SK-MEL-5 (cell line): ENCODE data around the gene NEB. TPM values are rescaled to one million over a fixed set of nuclear protein-coding genes. Genes with fewer than 3 reads are reported as not detected.
"Not testable (repeated sequence)": the region's sequence is repeated elsewhere in the genome, so short reads cannot be mapped to it uniquely, and the experiment has no call there.

ENCODE experiments used
- DNase-seq: peaks from one replicate; pipeline ENCODE4 v3.0.0-alpha.2; 2016; ENCODE audit warnings: low read depth, low spot score
- in situ Hi-C: cut with HindIII; loops from 2 replicates; pipeline ENCODE4 v1.10.0; 2016; ENCODE audit warnings: low sequenced_read_pairs, high pct_unique_total_duplicates, low pct_unique_long_range_greater_than_20kb
- total RNA-seq: library from RNA; depleted of rRNA; stranded (reverse); fragments of >200 nt; shearing (Covaris generic); gene quantifications from 2 replicates; pipeline ENCODE4 v1.2.3, GENCODE V29; 2014

Gene NEB
- total RNA-seq, 1 experiment from 2014 or later, result 1.4 TPM

DNA sequence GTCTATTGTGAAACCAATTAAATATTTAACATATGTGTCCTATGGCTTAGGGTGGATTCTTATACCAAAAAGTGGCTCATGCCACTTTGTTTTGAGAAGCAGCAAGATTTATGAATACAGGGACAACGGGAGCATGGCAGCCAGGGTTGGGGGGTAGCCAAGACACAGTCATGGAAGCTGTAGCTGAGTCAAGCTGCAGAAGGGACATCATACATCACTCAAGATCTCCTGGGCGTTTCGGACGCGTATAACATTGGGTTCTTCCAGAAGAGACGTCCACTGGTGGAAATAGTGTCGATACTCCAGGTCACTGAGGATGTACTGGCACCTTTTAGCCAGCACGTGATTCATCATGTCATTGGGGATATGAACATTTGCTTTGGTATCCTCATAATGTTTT lies 171.9 kb downstream of the NEB start:
- in situ Hi-C loops, result no loop called here
- no peak for DNase-seq

DNA sequence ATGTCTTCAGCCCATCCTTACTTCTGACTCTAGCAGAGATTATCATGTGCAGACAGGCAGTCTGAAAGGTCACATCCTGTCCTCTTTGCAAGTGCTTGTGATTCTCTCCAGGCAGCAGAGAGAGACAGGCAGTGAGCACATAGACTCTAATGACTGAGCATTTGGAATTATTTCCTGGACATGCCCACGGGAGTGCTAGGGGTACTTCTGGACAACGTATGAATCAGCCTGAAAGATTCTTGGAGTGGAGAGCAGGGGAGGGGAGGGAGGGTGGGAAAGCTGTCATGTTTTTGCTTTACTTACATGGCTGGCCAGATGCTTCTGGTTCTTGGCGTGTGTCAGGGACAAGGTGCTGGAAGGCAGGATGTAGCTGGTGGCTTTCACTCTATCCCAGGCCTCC lies 174.0 kb downstream of the NEB start:
- peak; percentile 1 for DNase-seq
- in situ Hi-C loops, result no loop called here

GRCh38 chr2:151559431-151559830 lies 174.8 kb downstream of the NEB start:
- DNase-seq, in situ Hi-C loops: not testable (repeated sequence)

DNA sequence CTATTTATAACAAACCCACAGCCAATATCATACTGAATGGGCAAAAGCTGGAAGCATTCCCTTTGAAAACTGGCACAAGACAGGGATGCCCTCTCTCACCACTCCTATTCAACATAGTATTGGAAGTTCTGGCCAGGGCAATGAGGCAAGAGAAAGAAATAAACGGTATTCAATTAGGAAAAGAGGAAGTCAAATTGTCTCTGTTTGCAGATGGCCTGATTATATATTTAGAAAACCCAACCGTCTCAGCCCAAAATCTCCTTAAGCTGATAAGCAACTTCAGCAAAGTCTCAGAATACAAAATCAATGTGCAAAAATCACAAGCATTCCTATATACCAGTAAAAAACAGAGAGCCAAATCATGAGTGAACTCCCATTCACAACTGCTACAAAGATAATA lies 176.4 kb downstream of the NEB start:
- in situ Hi-C loops, DNase-seq: not testable (repeated sequence)

DNA sequence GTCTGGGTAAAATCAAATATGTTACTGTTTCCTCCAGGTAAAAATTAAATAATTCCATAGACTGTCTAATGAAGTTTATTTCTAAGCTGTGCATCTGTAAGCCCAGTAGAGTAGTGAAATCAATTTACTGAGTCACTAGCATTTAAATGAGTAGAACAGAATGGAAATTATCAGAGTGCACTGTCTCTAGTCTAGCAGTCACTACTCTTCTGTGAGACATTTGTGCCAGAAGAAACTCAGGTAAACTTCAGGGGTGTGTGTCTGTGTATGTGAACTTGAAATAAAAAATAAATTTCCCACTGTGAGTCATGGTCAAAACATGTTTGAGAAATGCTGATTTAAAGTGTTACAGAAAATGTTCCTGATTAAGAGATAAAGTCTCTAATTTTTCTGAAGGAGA lies 178.2 kb downstream of the NEB start:
- in situ Hi-C loops, result no loop called here
- no peak for DNase-seq

GRCh38 chr2:151552287-151552686 lies 182.0 kb downstream of the NEB start:
- in situ Hi-C loops, result no loop called here
- DNase-seq, result no peak

DNA sequence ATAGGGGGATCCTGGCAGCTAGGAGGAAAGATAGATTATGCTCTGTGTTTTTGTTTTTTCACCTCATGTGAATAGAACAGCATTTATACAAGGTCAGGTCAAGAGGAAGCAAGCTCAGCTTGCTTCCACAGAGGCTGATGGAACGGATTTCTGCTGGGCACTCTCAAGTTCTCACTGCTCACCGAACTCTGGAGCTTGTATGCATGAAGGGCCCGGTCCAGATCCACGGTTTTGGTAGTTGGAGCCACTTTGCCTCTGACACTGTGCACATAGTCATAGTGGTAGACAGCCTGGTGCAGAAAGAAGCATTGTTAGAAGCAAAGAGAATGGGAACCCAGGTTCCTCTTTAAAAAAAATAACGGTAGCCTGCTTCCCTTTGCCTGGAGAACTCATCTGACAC lies 182.7 kb downstream of the NEB start:
- no peak for DNase-seq
- in situ Hi-C loops, result no loop called here

DNA sequence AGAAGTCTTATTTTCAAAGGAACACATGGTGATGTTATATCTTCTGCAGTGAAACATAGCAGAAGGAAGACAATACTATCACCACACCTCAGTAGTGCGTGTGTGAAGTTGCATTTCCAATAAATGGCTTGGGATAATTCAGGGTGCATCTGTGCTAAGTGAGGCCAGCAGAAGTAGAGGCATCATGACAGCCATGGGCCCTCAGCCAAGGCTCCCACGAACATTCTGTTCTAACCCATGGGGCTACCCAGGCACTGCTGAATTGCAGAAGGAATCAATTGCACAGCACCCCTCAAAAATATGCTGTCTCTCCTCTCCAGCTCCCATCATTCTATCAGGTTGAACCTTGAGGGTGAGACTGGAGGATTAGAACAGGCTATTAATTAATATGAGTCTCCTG lies 185.1 kb downstream of the NEB start:
- DNase-seq, result no peak
- in situ Hi-C loops, result no loop called here

- in situ Hi-C loops, result no loop called here
Measured at GRCh38 chr2:151544449-151544848, 189.8 kb downstream of the NEB start.

DNA sequence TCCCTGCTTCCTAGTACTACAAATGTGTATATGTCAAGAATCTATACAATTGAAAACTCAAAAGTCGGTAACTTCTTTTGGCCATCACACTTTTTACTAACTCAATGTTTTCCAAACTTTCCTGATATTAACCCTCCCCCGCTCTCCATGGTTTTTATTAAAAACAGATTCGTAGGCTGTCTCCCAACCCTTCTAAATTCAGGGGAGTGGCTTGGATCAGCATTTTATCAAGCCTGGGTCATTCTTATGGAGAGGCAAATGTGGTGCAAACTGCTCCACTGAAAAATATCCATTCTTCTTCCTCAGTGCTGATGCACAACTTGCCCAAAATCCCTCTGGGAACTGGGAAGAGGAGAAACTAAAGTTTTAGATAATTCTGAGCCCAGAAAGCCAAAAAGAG lies 190.4 kb downstream of the NEB start:
- DNase-seq, result no peak
- in situ Hi-C loops, result no loop called here

More at GRCh38 chr2:151544449-151544848, 189.8 kb downstream of the NEB start:
- no peak for DNase-seq

DNA sequence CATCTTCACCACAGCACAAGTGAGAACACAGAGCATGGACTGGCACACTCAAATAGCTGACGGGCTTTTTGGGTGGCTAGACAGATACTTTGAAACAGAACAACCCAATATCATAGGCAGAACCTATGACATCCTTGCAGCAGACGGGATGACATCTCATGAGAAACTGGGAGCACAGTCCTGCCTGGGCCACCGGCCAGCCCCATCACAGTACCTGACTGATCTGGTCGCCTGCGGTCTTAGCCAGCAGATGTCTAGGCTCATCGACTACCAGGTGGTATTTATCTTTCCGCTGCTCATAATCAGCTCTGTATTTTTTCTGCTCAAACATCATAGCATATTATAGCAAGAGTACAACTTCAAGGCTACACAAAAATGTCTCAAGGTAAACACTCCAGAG lies 200.3 kb downstream of the NEB start:
- in situ Hi-C loops, result no loop called here
- DNase-seq, result no peak

DNA sequence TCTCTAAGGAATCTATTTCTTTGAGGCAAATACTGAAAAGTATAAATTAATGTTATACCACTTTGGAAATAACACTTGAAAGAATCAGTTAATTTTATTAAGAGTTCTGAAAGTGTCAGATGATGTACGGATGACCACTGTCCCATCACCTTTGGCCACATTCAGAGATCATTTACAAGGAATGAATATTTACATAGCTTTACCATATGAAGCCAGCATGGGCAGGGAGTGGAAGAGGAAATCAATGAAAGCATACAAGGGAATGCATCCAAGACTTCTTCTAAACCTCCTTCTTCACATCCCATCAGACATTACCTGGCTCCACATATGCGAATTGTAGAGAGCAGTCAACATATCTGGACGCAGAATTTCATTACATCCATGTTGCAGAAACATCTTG lies 201.1 kb downstream of the NEB start:
- no peak for DNase-seq
- in situ Hi-C loops, result no loop called here

GRCh38 chr2:151526572-151527090 lies 207.6 kb downstream of the NEB start:
- in situ Hi-C loops, result no loop called here
- no peak for DNase-seq

- in situ Hi-C loops, result no loop called here
- DNase-seq, result no peak
Measured at GRCh38 chr2:151525821-151526373, 208.4 kb downstream of the NEB start.

DNA sequence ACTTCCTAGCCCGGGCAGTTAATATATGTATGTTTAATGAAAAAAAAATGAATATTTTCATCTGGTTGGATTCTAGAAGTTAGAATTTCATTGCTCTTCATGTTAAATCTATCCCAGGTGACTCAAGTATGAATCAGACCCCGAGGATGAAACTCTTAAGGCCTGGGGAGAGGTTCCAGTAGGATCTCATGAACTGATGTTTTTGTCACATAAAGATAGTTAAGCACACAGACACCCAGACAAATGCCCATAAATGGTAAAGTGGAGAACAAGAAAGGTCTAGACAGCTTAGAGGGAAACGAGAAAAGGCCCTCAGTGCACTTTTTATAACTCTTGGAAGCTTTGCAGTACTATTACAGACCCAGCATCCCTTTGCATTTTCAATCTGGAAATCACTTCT lies 210.4 kb downstream of the NEB start:
- no peak for DNase-seq
- in situ Hi-C loops, result no loop called here

DNA sequence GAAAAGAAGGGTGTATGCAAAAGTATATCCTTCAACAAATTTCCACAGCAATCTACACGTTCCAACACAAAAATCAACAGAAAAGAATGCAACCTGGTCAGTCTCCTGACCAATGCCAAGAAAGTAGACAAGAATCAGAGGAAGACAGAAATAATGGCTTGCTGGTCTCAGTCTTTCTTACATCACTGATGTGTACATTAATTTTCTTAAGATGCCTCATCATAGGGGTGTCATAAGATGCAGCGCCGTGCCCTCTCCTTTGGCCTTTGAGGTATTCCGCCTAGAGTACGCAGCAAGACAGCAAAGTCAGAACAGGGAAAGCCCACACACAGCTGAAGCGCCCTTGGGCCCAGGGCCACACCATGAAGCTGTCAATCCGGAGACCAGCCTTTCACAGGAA lies 211.7 kb downstream of the NEB start:
- no peak for DNase-seq
- in situ Hi-C loops, result no loop called here

- no peak for DNase-seq
- in situ Hi-C loops, result no loop called here
Measured at GRCh38 chr2:151520976-151521375, 213.3 kb downstream of the NEB start.

DNA sequence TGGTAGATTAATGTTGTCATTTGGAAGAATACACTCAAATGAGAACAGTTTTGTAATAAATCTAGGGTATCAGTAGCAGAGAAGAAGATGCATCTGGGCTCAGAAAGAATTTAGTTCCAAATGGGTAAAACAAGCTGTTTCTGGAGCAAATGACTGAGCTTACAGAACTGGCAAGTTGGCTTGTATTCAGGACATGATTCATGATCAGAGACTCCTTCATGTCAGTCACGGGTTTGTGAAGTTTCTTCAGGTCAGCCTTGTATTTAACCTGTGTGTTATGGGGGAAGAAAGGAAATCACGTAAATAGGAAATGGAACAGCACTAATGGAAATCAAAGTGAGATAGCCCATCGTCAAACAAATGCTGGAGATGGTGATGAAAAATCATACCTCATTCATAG lies 215.5 kb downstream of the NEB start:
- in situ Hi-C loops, result no loop called here
- no peak for DNase-seq

GRCh38 chr2:151508519-151508918 lies 225.8 kb downstream of the NEB start:
- in situ Hi-C loops, result no loop called here
- no peak for DNase-seq

GRCh38 chr2:151506170-151506569 lies 228.1 kb downstream of the NEB start:
- no peak for DNase-seq
- in situ Hi-C loops, result no loop called here
